ENCODE results near the gene MIS18BP1.

GRCh38 chr14:45201905-45202304 lies 51.1 kb downstream of the MIS18BP1 start:
- TF ChIP-seq EZH2phosphoT487 (IDR thresholded peaks at IDR 0.05; ENCODE audit: insufficient read depth, low read depth): no peak
- TF ChIP-seq EZH2 (IDR thresholded peaks at IDR 0.05; ENCODE audit: insufficient read depth, poor library complexity, severe bottlenecking): no peak
